Lower leg skin (tissue), 4 donors: ENCODE measurements around the gene CHST6. TPM values are rescaled to one million over a fixed set of nuclear protein-coding genes. Genes with fewer than 3 reads are reported as not detected.

Experiments used
- DNase-seq, 2 donors: peaks; one replicate each; pipeline ENCODE4 v3.0.0-alpha.2; 2019; ENCODE audit warnings: low spot score in 2 of 2
- H3K4me3 ChIP-seq: fragments of 200-600 bp; sonication (generic); 2 replicates; pipeline ENCODE4 v1.5.1; 2017; ENCODE audit warnings: mild to moderate bottlenecking, low read depth; ENCODE audit not compliant: poor library complexity, severe bottlenecking
- CTCF ChIP-seq, 3 donors: fragments of 450-650 bp; IDR thresholded peaks; one replicate each; pipeline ENCODE4 v1.5.1; 2016; ENCODE audit warnings: antibody characterized with exemption in 3 of 3, mild to moderate bottlenecking in 3 of 3, moderate library complexity in 2 of 3
- POLR2A ChIP-seq, 2 donors: fragments of 450-650 bp; IDR thresholded peaks; one replicate each; pipeline ENCODE4 v1.6.1; 2016 to 2017; ENCODE audit warnings: antibody characterized with exemption in 2 of 2, mild to moderate bottlenecking in 1 of 2, moderate library complexity in 1 of 2
- WGBS, 2 donors: methylation state at CpG; one replicate each; pipeline ENCODE4 v1.1.5; 2018; 5-methylcytosine and 5-hydroxymethylcytosine counted together
- intact Hi-C: fragments of 100-400 bp; cut with DNase I; formaldehyde crosslinking; loops from one replicate; pipeline ENCODE4 v1.15.0; 2023; ENCODE audit warnings: low total_unique reads
- total RNA-seq, 4 donors: library from RNA; depleted of rRNA; stranded (reverse); fragments of >200 nt; gene quantifications; one replicate each; pipeline ENCODE4 v1.1.0, GENCODE V29; 2016

The CHST6 gene
- total RNA-seq, 4 donors from 2014 or later = 0.11 to 0.56 (median 0.16) TPM; not detected in 1

GRCh38 chr16:75488322-75488721 is 6.9 kb downstream of the CHST6 start:
- DNase-seq = no peak
- TF ChIP-seq POLR2A (IDR thresholded peaks at IDR 0.05) = no peak
- no peak for TF ChIP-seq CTCF (IDR thresholded peaks at IDR 0.05)
- 86 to 92% methylated on average over 2 of the region's 2 CpGs for WGBS, 2 donors
- intact Hi-C loops = no loop called here
- H3K4me3 ChIP-seq = no peak overlapping the region

- 59 to 64% methylated on average over 2 of the region's 2 CpGs for WGBS, 2 donors
- intact Hi-C loops = no loop called here
- H3K4me3 ChIP-seq = no peak overlapping the region
- TF ChIP-seq POLR2A (IDR thresholded peaks at IDR 0.05) = no peak
- no peak for TF ChIP-seq CTCF (IDR thresholded peaks at IDR 0.05)
- DNase-seq = no peak
Observed at GRCh38 chr16:75486676-75487313, 8.4 kb downstream of the CHST6 start.

GRCh38 chr16:75486014-75486675 is 9.1 kb downstream of the CHST6 start:
- intact Hi-C loops = no loop called here
- TF ChIP-seq CTCF (IDR thresholded peaks at IDR 0.05) (no peak), POLR2A (IDR thresholded peaks at IDR 0.05) (no peak)
- H3K4me3 ChIP-seq = no peak overlapping the region
- whole genome bisulfite sequencing, 2 donors = 55 to 56% methylated on average over 9 of the region's 9 CpGs
- no peak for DNase-seq

- DNase-seq = no peak
- WGBS, 2 donors = 71 to 78% methylated on average over 7 of the region's 7 CpGs
- no peak overlapping the region for H3K4me3 ChIP-seq
- intact Hi-C loops = no loop called here
- no peak for TF ChIP-seq CTCF (IDR thresholded peaks at IDR 0.05)
Observed at GRCh38 chr16:75485230-75486013, 9.8 kb downstream of the CHST6 start.

- DNase-seq = no peak
- intact Hi-C loops = loop anchor here (2.0 kb wide), 1 partner anchor 50 kb away; no protein-coding TSS in a partner anchor
- no peak overlapping the region for H3K4me3 ChIP-seq
- TF ChIP-seq CTCF (IDR thresholded peaks at IDR 0.05) (no peak), POLR2A (IDR thresholded peaks at IDR 0.05) (no peak)
- WGBS, 2 donors = 41 to 69% methylated on average over 2 of the region's 2 CpGs
Observed at GRCh38 chr16:75483222-75483621, 12.0 kb downstream of the CHST6 start.
